H9 (cell line): ENCODE measurements around the gene DES. TPM values are rescaled to one million over a fixed set of nuclear protein-coding genes. Genes with fewer than 3 reads are reported as not detected.

Experiments
- DNase-seq: peaks from one replicate; pipeline ENCODE4 v3.0.0-alpha.2; 2017
- H2AFZ ChIP-seq: one replicate; pipeline ENCODE4 v1.6.1; 2013; ENCODE audit warnings: mild to moderate bottlenecking, low read length, control low read depth, moderate library complexity
- H2AK5ac ChIP-seq: 2 replicates; pipeline ENCODE4 v1.6.1; 2013; ENCODE audit warnings: low read length, control low read depth, mixed read lengths; ENCODE audit not compliant: insufficient read length
- H2BK120ac ChIP-seq: one replicate; pipeline ENCODE4 v1.6.1; 2013; ENCODE audit warnings: low read depth, mild to moderate bottlenecking, low read length, control low read depth, inconsistent platforms; ENCODE audit not compliant: poor library complexity, severe bottlenecking
- H2BK12ac ChIP-seq: 2 replicates; pipeline ENCODE4 v1.6.1; 2013; ENCODE audit warnings: low read length, control low read depth, mixed read lengths, low read depth; ENCODE audit not compliant: insufficient read length
- H2BK15ac ChIP-seq: 2 replicates; pipeline ENCODE4 v1.6.1; 2013; ENCODE audit warnings: low read depth, low read length, control low read depth
- H2BK20ac ChIP-seq: one replicate; pipeline ENCODE4 v1.6.1; 2013; ENCODE audit warnings: low read depth, mild to moderate bottlenecking, low read length, control low read depth, inconsistent platforms; ENCODE audit not compliant: poor library complexity, severe bottlenecking
- H2BK5ac ChIP-seq: 2 replicates; pipeline ENCODE4 v1.6.1; 2013; ENCODE audit warnings: low read length, control low read depth, mixed read lengths; ENCODE audit not compliant: insufficient read length
- H3K14ac ChIP-seq: 2 replicates; pipeline ENCODE4 v1.6.1; 2013; ENCODE audit warnings: low read length, control low read depth; ENCODE audit not compliant: insufficient read depth
- H3K18ac ChIP-seq: 2 replicates; pipeline ENCODE4 v1.6.1; 2013; ENCODE audit warnings: low read depth, mild to moderate bottlenecking, mixed read lengths, low read length, control low read depth; ENCODE audit not compliant: insufficient read length
- H3K23ac ChIP-seq: 2 replicates; pipeline ENCODE4 v1.6.1; 2013; ENCODE audit warnings: low read length, control low read depth, mixed read lengths, low read depth; ENCODE audit not compliant: insufficient read length
- H3K23me2 ChIP-seq: 2 replicates; pipeline ENCODE4 v1.6.1; 2013; ENCODE audit warnings: low read depth, mild to moderate bottlenecking, mixed read lengths, low read length, control low read depth; ENCODE audit not compliant: insufficient read length, poor library complexity, severe bottlenecking
- H3K27ac ChIP-seq: 2 replicates; pipeline ENCODE4 v1.5.1; 2013; ENCODE audit warnings: low read length, control low read depth, mixed read lengths, low read depth; ENCODE audit not compliant: insufficient read length
- H3K27me3 ChIP-seq: 2 replicates; pipeline ENCODE4 v1.6.1; 2013; ENCODE audit warnings: low read length, control low read depth, inconsistent platforms; ENCODE audit not compliant: insufficient read depth
- H3K4ac ChIP-seq: 2 replicates; pipeline ENCODE4 v1.6.1; 2013; ENCODE audit warnings: low read depth, mild to moderate bottlenecking, control low read depth, inconsistent platforms, low read length, moderate library complexity
- H3K4me1 ChIP-seq: 2 replicates; pipeline ENCODE4 v1.6.1; 2013; ENCODE audit warnings: low read length, control low read depth, inconsistent platforms; ENCODE audit not compliant: insufficient read depth
- H3K4me2 ChIP-seq: 2 replicates; pipeline ENCODE4 v1.6.1; 2013; ENCODE audit warnings: low read length, control low read depth, mixed read lengths; ENCODE audit not compliant: insufficient read length, insufficient read depth
- H3K56ac ChIP-seq: 2 replicates; pipeline ENCODE4 v1.6.1; 2013; ENCODE audit warnings: low read depth, mild to moderate bottlenecking, mixed read lengths, low read length, control low read depth; ENCODE audit not compliant: insufficient read length
- H3K79me1 ChIP-seq: 2 replicates; pipeline ENCODE4 v1.6.1; 2013; ENCODE audit warnings: low read depth, mild to moderate bottlenecking, moderate library complexity, low read length, control low read depth, inconsistent platforms; ENCODE audit not compliant: insufficient read depth, poor library complexity, severe bottlenecking
- H3K79me2 ChIP-seq: 2 replicates; pipeline ENCODE4 v1.6.1; 2013; ENCODE audit warnings: low read length, control low read depth, inconsistent platforms; ENCODE audit not compliant: insufficient read depth
- H3K9ac ChIP-seq: 2 replicates; pipeline ENCODE4 v1.6.1; 2013; ENCODE audit warnings: low read length, control low read depth, mixed read lengths; ENCODE audit not compliant: insufficient read length; ENCODE audit errors: extremely low read depth
- H3K9me3 ChIP-seq: one replicate; pipeline ENCODE4 v1.6.1; 2013; ENCODE audit warnings: low read depth, low read length, inconsistent platforms; ENCODE audit not compliant: control insufficient read depth
- H3T11ph ChIP-seq: one replicate; pipeline ENCODE4 v1.6.1; 2013; ENCODE audit warnings: mild to moderate bottlenecking, low read length, control low read depth, inconsistent platforms
- H4K20me1 ChIP-seq: one replicate; pipeline ENCODE4 v1.6.1; 2013; ENCODE audit not compliant: control insufficient read depth, insufficient read length, insufficient read depth
- H4K5ac ChIP-seq: 2 replicates; pipeline ENCODE4 v1.6.1; 2013; ENCODE audit warnings: low read depth, mild to moderate bottlenecking, mixed read lengths, low read length, control low read depth; ENCODE audit not compliant: insufficient read length
- H4K8ac ChIP-seq: replicated peaks from 2 replicates; pipeline ENCODE4 v1.6.1; 2013; ENCODE audit warnings: low read length, control low read depth, mixed read lengths, low read depth; ENCODE audit not compliant: insufficient read length
- H4K91ac ChIP-seq: 2 replicates; pipeline ENCODE4 v1.6.1; 2013; ENCODE audit warnings: low read depth, mild to moderate bottlenecking, moderate library complexity, mixed read lengths, low read length, control low read depth; ENCODE audit not compliant: insufficient read length
- H3K27ac Mint-ChIP-seq, 3 experiments: 2 replicates in 2 of 3; 3 replicates in 1 of 3; pipeline ENCODE4 v1.8.0; 2020 to 2021; ENCODE audit warnings: mixed read lengths in 3 of 3, mild to moderate bottlenecking in 1 of 3, moderate library complexity in 1 of 3
- H3K27me3 Mint-ChIP-seq: 2 replicates; pipeline ENCODE4 v1.8.0; 2021; ENCODE audit warnings: low read depth, mild to moderate bottlenecking, moderate library complexity, mixed read lengths
- H3K36me3 Mint-ChIP-seq, 3 experiments: 2 replicates in 2 of 3; 3 replicates in 1 of 3; pipeline ENCODE4 v1.8.0; 2020 to 2021; ENCODE audit warnings: low read depth in 3 of 3, mixed read lengths in 3 of 3; ENCODE audit not compliant: insufficient read depth in 1 of 3
- H3K4me1 Mint-ChIP-seq, 2 experiments: 2 replicates each; pipeline ENCODE4 v1.8.0; 2020; ENCODE audit warnings: mixed read lengths in 2 of 2
- H3K4me3 Mint-ChIP-seq, 2 experiments: 2 replicates in 1 of 2; 3 replicates in 1 of 2; pipeline ENCODE4 v1.8.0; 2020 to 2021; ENCODE audit warnings: mild to moderate bottlenecking in 2 of 2, mixed read lengths in 2 of 2, moderate library complexity in 1 of 2
- H3K9me3 Mint-ChIP-seq, 2 experiments: 2 replicates in 1 of 2; 3 replicates in 1 of 2; pipeline ENCODE4 v1.8.0; 2020; ENCODE audit warnings: mild to moderate bottlenecking in 2 of 2, mixed read lengths in 2 of 2, moderate library complexity in 1 of 2
- WGBS: extraction: QIAGEN DNeasy Blood & Tissue Kit; methylation state at CpG from one replicate; pipeline ENCODE4 v1.1.7; 2013; ENCODE audit warnings: missing lambda C conversion rate, low lambda C conversion rate, mixed read lengths; ENCODE audit not compliant: insufficient read length; ENCODE audit errors: extremely low coverage; 5-methylcytosine and 5-hydroxymethylcytosine counted together
- total RNA-seq: library from RNA; stranded (reverse); gene quantifications from 2 replicates; pipeline ENCODE4 v1.2.1, GENCODE V29; 2021
- TF ChIP-seq, protein P1 (sequence below): fragments of 200-600 bp; sonication (generic); conservative IDR thresholded peaks from 3 replicates; pipeline ENCODE4 v1.8.0; 2021; ENCODE audit warnings: antibody characterized with exemption, mild to moderate bottlenecking

The DES gene
- total RNA-seq, 1 experiment from 2014 or later: 4.6 TPM

DNA sequence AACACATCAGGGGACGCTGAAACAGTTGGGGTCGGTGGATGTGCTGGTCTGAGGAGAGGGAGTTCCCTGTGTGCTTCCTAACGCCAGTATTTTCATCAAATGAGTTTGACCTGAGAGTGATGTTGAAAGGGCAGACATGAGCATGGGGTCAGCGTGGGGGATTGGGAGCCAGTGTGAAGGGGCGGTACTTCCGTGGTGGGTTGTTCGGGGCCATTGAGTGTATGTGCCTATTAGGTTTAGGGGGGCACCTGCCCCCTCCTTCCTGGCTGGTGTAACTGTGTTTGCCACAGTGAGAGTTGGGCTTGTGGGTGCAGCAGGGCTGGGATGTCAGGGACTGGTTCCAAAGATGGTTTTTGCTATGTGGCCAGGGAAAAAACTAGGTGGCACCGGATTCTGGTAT lies 40.8 kb downstream of the DES start:
- TF ChIP-seq, protein P1, sequence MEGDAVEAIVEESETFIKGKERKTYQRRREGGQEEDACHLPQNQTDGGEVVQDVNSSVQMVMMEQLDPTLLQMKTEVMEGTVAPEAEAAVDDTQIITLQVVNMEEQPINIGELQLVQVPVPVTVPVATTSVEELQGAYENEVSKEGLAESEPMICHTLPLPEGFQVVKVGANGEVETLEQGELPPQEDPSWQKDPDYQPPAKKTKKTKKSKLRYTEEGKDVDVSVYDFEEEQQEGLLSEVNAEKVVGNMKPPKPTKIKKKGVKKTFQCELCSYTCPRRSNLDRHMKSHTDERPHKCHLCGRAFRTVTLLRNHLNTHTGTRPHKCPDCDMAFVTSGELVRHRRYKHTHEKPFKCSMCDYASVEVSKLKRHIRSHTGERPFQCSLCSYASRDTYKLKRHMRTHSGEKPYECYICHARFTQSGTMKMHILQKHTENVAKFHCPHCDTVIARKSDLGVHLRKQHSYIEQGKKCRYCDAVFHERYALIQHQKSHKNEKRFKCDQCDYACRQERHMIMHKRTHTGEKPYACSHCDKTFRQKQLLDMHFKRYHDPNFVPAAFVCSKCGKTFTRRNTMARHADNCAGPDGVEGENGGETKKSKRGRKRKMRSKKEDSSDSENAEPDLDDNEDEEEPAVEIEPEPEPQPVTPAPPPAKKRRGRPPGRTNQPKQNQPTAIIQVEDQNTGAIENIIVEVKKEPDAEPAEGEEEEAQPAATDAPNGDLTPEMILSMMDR: no peak
- Histone ChIP-seq H3K79me1 (no peaks in the 10 kb centered on the region), H3K23ac (no peak overlapping the region), H4K8ac (no peak overlapping the region), H4K20me1 (no peaks in the 10 kb centered on the region), H2BK5ac (no peak overlapping the region), H3K27ac (no peak overlapping the region), H3K23me2 (no peaks in the 10 kb centered on the region), H2BK15ac (no peak overlapping the region), H4K91ac (no peak overlapping the region), H2AFZ (no peak overlapping the region), H3K14ac (no peak overlapping the region), H2BK120ac (no peak overlapping the region), H2BK12ac (no peak overlapping the region), H3K9ac (no peak overlapping the region), H3K27me3 (no peaks in the 10 kb centered on the region), H2AK5ac (no peak overlapping the region), H3K79me2 (no peaks in the 10 kb centered on the region), H3K56ac (no peak overlapping the region), H2BK20ac (no peak overlapping the region), H3T11ph (no peak overlapping the region), H3K18ac (no peak overlapping the region), H3K4me1 (no peaks in the 10 kb centered on the region; the same call in 1 of the 2 replicates), H3K4ac (no peak overlapping the region), H4K5ac (no peak overlapping the region), H3K4me2 (no peak overlapping the region), H3K9me3 (no peaks in the 10 kb centered on the region)
- Mint-ChIP-seq H3K4me3 (no peak overlapping the region; a peak in 1 of 5 replicates), H3K9me3 (no peaks in the 10 kb centered on the region; a peak in 1 of 5 replicates), H3K27me3 (peaks cover 4% of the 10 kb centered on the region), H3K27ac (peak overlapping the region in 1 of 3 experiments; percentile 16; a peak in 1 of 7 replicates), H3K4me1 (peaks cover 37 to 41% of the 10 kb centered on the region in 2 experiments), H3K36me3 (peaks cover 6 to 13% (median 9%) of the 10 kb centered on the region in 3 experiments)
- no CpG with 5 or more reads among the region's 8 CpGs for WGBS
- no peak for DNase-seq
